Common myeloid progenitor, CD34-positive (primary cell): Measurements from ENCODE around the gene ZNF503.
"Not testable (repeated sequence)": the region's sequence is repeated elsewhere in the genome, so short reads cannot be mapped to it uniquely, and the experiment has no call there.

Experiments used
- CTCF ChIA-PET: fragments of 350-600 bp; sonication (Branson Sonifier 250); formaldehyde crosslinking; loops from one replicate; lab custom pipeline; 2021; ENCODE audit warnings: antibody characterized with exemption; lab: Charles Lee
- POLR2A ChIA-PET: fragments of 350-600 bp; sonication (Branson Sonifier 250); formaldehyde crosslinking; loops from one replicate; lab custom pipeline; 2021; ENCODE audit warnings: antibody characterized with exemption; lab: Charles Lee
- DNase-seq, 3 donors: peaks; one replicate each; pipeline versions ENCODE4 v3.0.0 to v3.0.0-alpha.2; 2013
- H3K27ac ChIP-seq, 2 experiments: 1 replicate in 1 of 2; 2 replicates in 1 of 2; pipeline ENCODE4 v1.7.0; 2013; ENCODE audit warnings: inconsistent platforms in 2 of 2, low read length in 2 of 2, mild to moderate bottlenecking in 2 of 2, low read depth in 1 of 2, moderate library complexity in 1 of 2; ENCODE audit not compliant: severe bottlenecking in 2 of 2, insufficient read depth in 1 of 2, poor library complexity in 1 of 2
- H3K27me3 ChIP-seq, 5 experiments: replicated peaks in 2 of 5; 1 replicate in 3 of 5; 2 replicates in 2 of 5; pipeline versions ENCODE4 v1.6.1 to v1.7.0; 2013; ENCODE audit warnings: low read length in 4 of 5, mild to moderate bottlenecking in 2 of 5, moderate library complexity in 2 of 5, inconsistent platforms in 1 of 5; ENCODE audit not compliant: insufficient read depth in 5 of 5, control insufficient read depth in 4 of 5
- H3K36me3 ChIP-seq, 4 experiments: 1 replicate in 2 of 4; 2 replicates in 2 of 4; pipeline versions ENCODE4 v1.6.1 to v1.7.0; 2013; ENCODE audit warnings: low read length in 3 of 4, control low read depth in 1 of 4, mild to moderate bottlenecking in 1 of 4; ENCODE audit not compliant: control insufficient read depth in 4 of 4, insufficient read depth in 4 of 4
- H3K4me1 ChIP-seq, 4 experiments: 1 replicate in 3 of 4; 2 replicates in 1 of 4; pipeline versions ENCODE4 v1.6.1 to v1.7.1; 2013; ENCODE audit warnings: low read length in 3 of 4, mild to moderate bottlenecking in 3 of 4, control low read depth in 1 of 4, inconsistent platforms in 1 of 4, moderate library complexity in 1 of 4; ENCODE audit not compliant: control insufficient read depth in 4 of 4, insufficient read depth in 4 of 4; ENCODE audit errors: control extremely low read depth in 1 of 4
- H3K4me3 ChIP-seq, 7 experiments: 1 replicate in 4 of 7; 2 replicates in 3 of 7; pipeline versions ENCODE4 v1.5.1 to v1.7.0; 2013; ENCODE audit warnings: mild to moderate bottlenecking in 7 of 7, low read length in 6 of 7, moderate library complexity in 6 of 7, inconsistent platforms in 2 of 7, low read depth in 2 of 7, control low read depth in 1 of 7; ENCODE audit not compliant: insufficient read depth in 4 of 7, control insufficient read depth in 1 of 7; ENCODE audit errors: extremely low read depth in 1 of 7
- H3K9me3 ChIP-seq, 5 experiments: 1 replicate in 4 of 5; 2 replicates in 1 of 5; pipeline versions ENCODE4 v1.6.1 to v1.7.1; 2013; ENCODE audit warnings: low read length in 4 of 5, mild to moderate bottlenecking in 2 of 5, inconsistent platforms in 1 of 5, low read depth in 1 of 5, moderate library complexity in 1 of 5; ENCODE audit not compliant: control insufficient read depth in 4 of 5, insufficient read depth in 2 of 5; ENCODE audit errors: control extremely low read depth in 1 of 5
- WGBS: methylation state at CpG from one replicate; pipeline ENCODE4 v1.1.5; 2013; ENCODE audit not compliant: insufficient coverage; 5-methylcytosine and 5-hydroxymethylcytosine counted together

The ZNF503 gene

DNA sequence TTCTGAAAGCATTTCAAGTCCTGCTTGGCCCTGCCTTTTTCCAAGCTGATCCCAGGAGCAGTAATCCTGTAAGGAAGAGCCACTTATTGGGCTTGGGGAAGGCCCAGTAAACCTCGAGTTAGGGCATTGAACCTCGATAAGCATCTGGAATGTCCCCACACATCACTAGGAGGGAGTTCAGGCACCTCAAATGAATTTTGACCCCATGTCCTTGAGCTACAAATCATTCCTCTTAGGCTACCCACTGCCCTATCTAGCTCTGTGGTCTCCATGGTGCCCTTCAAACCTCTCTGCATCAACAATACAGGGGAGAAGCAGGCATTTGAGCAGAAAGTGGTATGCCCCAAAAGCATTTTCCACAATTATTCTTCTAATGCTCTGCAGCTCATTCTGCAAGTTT lies 33.7 kb downstream of the ZNF503 start:
- Histone ChIP-seq H3K9me3 (peaks cover 0 to 6% (median 0%) of the 10 kb centered on the region in 5 experiments), H3K4me1 (peaks cover 0 to 12% (median 0%) of the 10 kb centered on the region in 4 experiments), H3K27ac (no peak overlapping the region), H3K27me3 (peaks cover 0 to 4% (median 0%) of the 10 kb centered on the region in 5 experiments), H3K36me3 (no peaks in the 10 kb centered on the region), H3K4me3 (no peak overlapping the region)
- CTCF ChIA-PET: no interaction called here
- DNase-seq: no peak
- 100% methylated on average over 2 of the region's 2 CpGs for WGBS
- POLR2A ChIA-PET: no interaction called here

DNA sequence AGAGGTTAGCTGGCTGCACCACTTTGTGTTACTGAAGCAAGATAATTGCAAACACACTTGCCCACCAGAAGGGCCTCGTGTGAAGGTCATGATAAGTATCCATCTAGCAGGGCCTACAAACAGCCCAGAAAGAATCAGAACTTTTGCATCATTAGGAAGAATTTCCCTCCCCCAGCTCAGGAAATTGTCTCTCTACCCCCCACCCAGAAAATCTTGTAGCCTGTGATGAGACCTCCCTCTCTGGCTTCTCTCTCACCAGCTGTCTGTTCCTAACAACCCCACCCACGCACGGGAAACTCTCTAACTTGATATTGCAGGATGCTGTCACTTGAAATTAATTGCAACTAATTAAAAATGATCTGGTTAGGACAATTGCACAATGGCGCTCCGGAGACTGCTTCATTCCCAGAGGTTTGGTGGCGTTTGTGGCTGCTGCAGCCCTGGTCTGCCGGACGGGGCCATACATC lies 34.5 kb downstream of the ZNF503 start:
- H3K4me1 ChIP-seq: peaks cover 0 to 12% (median 0%) of the 10 kb centered on the region in 4 experiments
- peaks cover 0 to 6% (median 0%) of the 10 kb centered on the region in 5 experiments for H3K9me3 ChIP-seq
- H3K27me3 ChIP-seq: peaks cover 0 to 2% (median 0%) of the 10 kb centered on the region in 5 experiments
- ChIA-PET CTCF (no interaction called here), POLR2A (no interaction called here)
- peak overlapping the region in 1 of 7 experiments; percentile 14 for H3K4me3 ChIP-seq
- DNase-seq: no peak
- 28% methylated on average over 6 of the region's 8 CpGs for WGBS
- H3K27ac ChIP-seq: no peak overlapping the region
- H3K36me3 ChIP-seq: no peaks in the 10 kb centered on the region

DNA sequence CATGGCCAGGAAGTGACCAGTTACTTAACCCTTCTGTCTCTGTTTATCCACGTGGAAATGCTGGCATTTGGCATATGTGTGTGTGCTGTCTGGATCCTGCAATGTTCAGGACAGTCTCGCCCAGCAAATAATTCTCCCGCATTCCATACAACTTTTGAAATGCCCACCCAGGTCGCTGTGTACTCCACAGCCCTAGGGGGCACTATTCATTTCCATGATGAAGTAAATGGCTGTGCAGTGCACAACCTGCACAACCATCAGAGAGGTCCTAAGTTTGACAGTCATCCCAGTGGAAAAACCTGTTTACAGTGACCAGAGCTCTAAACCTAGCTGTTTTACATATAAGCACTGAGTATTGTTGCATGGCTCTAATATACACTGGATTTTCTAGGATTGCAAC lies 38.1 kb downstream of the ZNF503 start:
- CTCF ChIA-PET: no interaction called here
- no peak overlapping the region for H3K27ac ChIP-seq
- H3K27me3 ChIP-seq: no peaks in the 10 kb centered on the region
- H3K36me3 ChIP-seq: no peaks in the 10 kb centered on the region
- 89% methylated on average over 3 of the region's 4 CpGs for WGBS
- H3K4me3 ChIP-seq: no peak overlapping the region
- POLR2A ChIA-PET: no interaction called here
- H3K9me3 ChIP-seq: no peaks in the 10 kb centered on the region
- DNase-seq: no peak
- peaks cover 0 to 12% (median 0%) of the 10 kb centered on the region in 4 experiments for H3K4me1 ChIP-seq

DNA sequence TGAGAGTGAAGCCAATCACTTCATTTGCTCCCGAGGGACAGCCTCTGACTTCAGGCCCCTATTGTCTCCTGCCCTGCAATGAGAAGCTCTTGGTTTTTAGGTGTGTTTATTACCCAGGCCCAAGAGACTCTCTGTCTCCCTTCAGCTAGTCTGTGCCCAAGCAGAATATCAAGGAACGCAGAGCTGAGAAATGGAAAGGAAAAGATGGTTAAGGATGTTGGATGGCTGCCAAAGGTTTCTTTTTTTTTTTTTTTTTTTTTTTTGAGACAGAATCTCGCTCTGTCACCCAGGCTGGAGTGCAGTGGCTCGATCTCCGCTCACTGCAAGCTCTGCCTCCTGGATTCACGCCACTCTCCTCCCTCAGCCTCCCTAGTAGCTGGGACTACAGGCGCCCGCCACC lies 41.7 kb downstream of the ZNF503 start:
- no CpG with 5 or more reads among the region's 8 CpGs for WGBS
- H3K36me3 ChIP-seq, H3K4me3 ChIP-seq, DNase-seq, H3K9me3 ChIP-seq, H3K27me3 ChIP-seq, POLR2A ChIA-PET, H3K27ac ChIP-seq, H3K4me1 ChIP-seq: not testable (repeated sequence)
- CTCF ChIA-PET: interaction anchor here (1.4 to 1.9 kb wide), 2 partner anchors 20 to 35 kb away, joined by 3 to 6 read pairs; no protein-coding TSS in a partner anchor

DNA sequence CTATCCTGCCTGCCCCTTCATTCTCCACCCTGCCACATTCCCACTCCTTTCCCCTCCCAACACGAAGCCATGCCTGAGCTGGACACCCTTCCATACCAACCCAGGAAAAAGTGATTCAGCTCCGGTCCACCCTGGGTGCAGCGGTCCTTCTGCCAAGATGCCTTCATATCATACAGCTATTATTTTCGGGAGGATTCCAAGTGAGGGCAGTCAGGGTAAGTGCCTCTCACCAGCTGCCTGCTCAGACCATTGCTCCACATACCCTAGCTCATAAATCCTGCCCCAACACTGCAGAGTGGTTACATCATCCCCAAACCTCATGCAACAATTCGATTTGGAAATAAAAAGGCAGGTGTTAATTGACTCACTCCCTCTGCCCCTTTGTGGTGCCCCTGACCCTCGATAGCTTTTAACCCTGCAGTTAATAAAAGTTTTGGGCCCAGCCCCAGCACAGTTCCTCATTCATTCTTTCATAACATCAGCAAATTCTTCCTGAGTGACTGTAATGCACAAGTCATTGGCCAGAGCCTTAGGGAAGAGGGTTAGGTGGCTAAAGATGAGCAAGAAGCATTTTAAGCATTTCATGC lies 42.6 kb downstream of the ZNF503 start:
- peaks cover 0 to 7% (median 0%) of the 10 kb centered on the region in 5 experiments for H3K9me3 ChIP-seq
- ChIA-PET POLR2A (no interaction called here), CTCF (interaction anchor here (1.4 to 1.9 kb wide), 2 partner anchors 21 to 36 kb away, joined by 3 to 6 read pairs; no protein-coding TSS in a partner anchor)
- H3K27me3 ChIP-seq: peaks cover 0 to 2% (median 0%) of the 10 kb centered on the region in 5 experiments
- H3K4me1 ChIP-seq: no peaks in the 10 kb centered on the region
- H3K4me3 ChIP-seq: no peak overlapping the region
- H3K27ac ChIP-seq: no peak overlapping the region
- WGBS: 93% methylated on average over 5 of the region's 6 CpGs
- DNase-seq: peak in 2 of 3 donors; percentile 14 to 28
- H3K36me3 ChIP-seq: no peaks in the 10 kb centered on the region

DNA sequence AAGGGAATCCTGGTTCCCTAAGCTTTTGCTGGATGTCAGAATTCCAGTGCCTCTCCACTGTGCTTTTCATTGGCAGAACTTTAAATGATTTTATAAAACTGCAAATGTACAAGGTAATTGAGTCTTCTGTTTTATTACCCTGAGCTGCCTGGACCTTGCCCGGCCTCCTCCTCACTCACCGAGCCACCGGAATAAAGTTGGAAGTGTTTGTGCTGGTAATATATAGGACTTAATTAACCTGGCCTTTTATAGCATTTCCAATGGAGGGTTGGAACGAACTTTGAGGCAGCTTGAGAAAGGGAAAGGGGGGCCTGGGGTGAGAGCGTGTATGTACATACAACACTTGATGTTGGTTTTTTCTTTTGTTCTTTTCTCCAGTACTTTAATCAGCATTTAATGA lies 43.4 kb downstream of the ZNF503 start:
- H3K27me3 ChIP-seq: peaks cover 0 to 2% (median 0%) of the 10 kb centered on the region in 5 experiments
- 100% methylated on average over 3 of the region's 5 CpGs for WGBS
- no peaks in the 10 kb centered on the region for H3K36me3 ChIP-seq
- no peaks in the 10 kb centered on the region for H3K4me1 ChIP-seq
- POLR2A ChIA-PET: no interaction called here
- no peak overlapping the region for H3K4me3 ChIP-seq
- no peak overlapping the region for H3K27ac ChIP-seq
- DNase-seq: no peak
- peaks cover 0 to 7% (median 0%) of the 10 kb centered on the region in 5 experiments for H3K9me3 ChIP-seq
- CTCF ChIA-PET: interaction anchor here (1.9 kb wide), 1 partner anchor 37 kb away, joined by 6 read pairs; no protein-coding TSS in a partner anchor

DNA sequence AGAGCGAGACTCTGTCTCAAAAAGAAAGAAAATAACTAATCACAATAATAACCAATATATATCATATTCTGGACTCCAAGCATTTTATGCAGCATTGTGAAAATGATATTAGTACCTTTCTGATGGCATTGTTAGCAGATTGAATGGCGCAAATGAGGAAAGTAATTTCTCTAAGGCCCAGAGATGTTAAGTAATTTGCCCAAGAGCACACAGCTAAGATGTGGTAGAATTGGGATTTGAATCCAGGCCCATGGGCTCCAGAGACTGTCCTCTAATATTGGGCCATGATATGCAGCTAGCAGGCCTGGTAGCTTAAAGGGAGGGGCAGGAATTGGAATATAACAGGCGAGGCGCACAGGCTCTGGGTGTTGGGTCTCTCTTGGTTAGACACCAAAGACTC lies 44.1 kb downstream of the ZNF503 start:
- H3K4me3 ChIP-seq: no peak overlapping the region
- POLR2A ChIA-PET: no interaction called here
- H3K4me1 ChIP-seq: no peaks in the 10 kb centered on the region
- WGBS: 100% methylated on average over 3 of the region's 4 CpGs
- no peak overlapping the region for H3K27ac ChIP-seq
- peaks cover 0 to 7% (median 0%) of the 10 kb centered on the region in 5 experiments for H3K9me3 ChIP-seq
- peaks cover 0 to 2% (median 0%) of the 10 kb centered on the region in 5 experiments for H3K27me3 ChIP-seq
- CTCF ChIA-PET: no interaction called here
- DNase-seq: no peak
- no peaks in the 10 kb centered on the region for H3K36me3 ChIP-seq
